Endothelial cell of umbilical vein (primary cell): ENCODE data around the gene SLC16A11. TPM values are rescaled to one million over a fixed set of nuclear protein-coding genes. Genes with fewer than 3 reads are reported as not detected.

Experiments used
- BruUV-seq: library from RNA; stranded (reverse); fragments of 400-500 nt; replicated peaks from 2 replicates; lab custom pipeline; 2021; lab: Mats Ljungman, UMichigan
- CTCF ChIA-PET: fragments of 300-600, 350-600 bp; sonication (Branson Sonifier 250); formaldehyde crosslinking; loops from one replicate; lab custom pipeline; 2021; ENCODE audit warnings: antibody characterized with exemption, inconsistent platforms; lab: Charles Lee
- POLR2A ChIA-PET: fragments of 300-600, 350-600 bp; sonication (Branson Sonifier 250); formaldehyde crosslinking; loops from one replicate; lab custom pipeline; 2021; ENCODE audit warnings: antibody characterized with exemption, inconsistent platforms; lab: Charles Lee
- DNase-seq: peaks from one replicate; pipeline ENCODE4 v3.0.0-alpha.2; 2011; ENCODE audit warnings: low read depth, low spot score
- FAIRE-seq: peaks from 2 replicates; lab custom pipeline; 2011; peaks lifted over from hg19 to GRCh38; lab: Jason Lieb, UNC
- H2AFZ ChIP-seq: 2 replicates; pipeline ENCODE4 v1.6.0; 2012; ENCODE audit warnings: low read depth, low read length, control low read depth, inconsistent platforms
- H3K27ac ChIP-seq: 2 replicates; pipeline ENCODE4 v1.5.1; 2011; ENCODE audit warnings: low read depth, mild to moderate bottlenecking, control low read depth, low read length, moderate library complexity; ENCODE audit not compliant: insufficient read depth
- H3K27me3 ChIP-seq, 2 experiments: 2 replicates each; pipeline versions ENCODE4 v1.6.0 to v1.6.1; 2011; ENCODE audit warnings: low read length in 2 of 2, mixed read lengths in 1 of 2; ENCODE audit not compliant: control insufficient read depth in 2 of 2, insufficient read depth in 2 of 2
- H3K36me3 ChIP-seq, 2 experiments: 2 replicates in 1 of 2; 3 replicates in 1 of 2; pipeline ENCODE4 v1.5.1; 2011; ENCODE audit warnings: low read length in 2 of 2, mild to moderate bottlenecking in 1 of 2, moderate library complexity in 1 of 2; ENCODE audit not compliant: control insufficient read depth in 2 of 2, insufficient read depth in 2 of 2; ENCODE audit errors: extremely low read depth in 1 of 2
- H3K4me1 ChIP-seq: 3 replicates; pipeline ENCODE4 v1.5.1; 2011; ENCODE audit warnings: mild to moderate bottlenecking, low read length; ENCODE audit not compliant: control insufficient read depth, insufficient read depth; ENCODE audit errors: extremely low read depth
- H3K4me2 ChIP-seq: 2 replicates; pipeline ENCODE4 v1.6.1; 2011; ENCODE audit warnings: low read length, control low read depth, mixed read lengths; ENCODE audit not compliant: insufficient read depth
- H3K4me3 ChIP-seq, 3 experiments: fragments of 200-600 bp in 1 of 3; sonication (generic), shearing (Covaris generic) in 1 of 3; replicated peaks in 1 of 3; 2 replicates each; pipeline ENCODE4 v1.5.1; 2011 to 2016; ENCODE audit warnings: control low read depth in 3 of 3, low read length in 3 of 3, mild to moderate bottlenecking in 2 of 3, inconsistent platforms in 1 of 3, low read depth in 1 of 3, moderate library complexity in 1 of 3; ENCODE audit not compliant: insufficient read depth in 1 of 3
- H3K79me2 ChIP-seq: 2 replicates; pipeline ENCODE4 v1.6.0; 2012; ENCODE audit warnings: low read length, inconsistent platforms; ENCODE audit not compliant: control insufficient read depth, insufficient read depth
- H3K9ac ChIP-seq: replicated peaks from 2 replicates; pipeline ENCODE3; 2011; ENCODE audit warnings: low read length, control low read depth; ENCODE audit not compliant: insufficient read depth; ENCODE audit errors: extremely low read depth
- H3K9me1 ChIP-seq: replicated peaks from 3 replicates; pipeline ENCODE4 v1.6.0; 2011; ENCODE audit warnings: mild to moderate bottlenecking, low read length; ENCODE audit not compliant: control insufficient read depth, insufficient read depth; ENCODE audit errors: extremely low read depth
- H3K9me3 ChIP-seq: replicated peaks from 2 replicates; pipeline ENCODE4 v1.5.1; 2012; ENCODE audit warnings: low read length, inconsistent platforms; ENCODE audit not compliant: control insufficient read depth, insufficient read depth
- H4K20me1 ChIP-seq: replicated peaks from 2 replicates; pipeline ENCODE3; 2011; ENCODE audit warnings: mild to moderate bottlenecking, low read length; ENCODE audit not compliant: control insufficient read depth, insufficient read depth; ENCODE audit errors: extremely low read depth
- EZH2 ChIP-seq: IDR thresholded peaks from 2 replicates; pipeline ENCODE4 v1.6.1; 2012; ENCODE audit warnings: borderline replicate concordance, low read depth, mild to moderate bottlenecking, moderate library complexity, low read length, inconsistent platforms; ENCODE audit not compliant: severe bottlenecking
- FOS ChIP-seq: IDR thresholded peaks from 2 replicates; pipeline ENCODE4 v1.6.1; 2011; ENCODE audit warnings: mild to moderate bottlenecking, low read length, moderate library complexity, borderline replicate concordance; ENCODE audit not compliant: insufficient read depth
- GATA2 ChIP-seq: IDR thresholded peaks from 2 replicates; pipeline ENCODE4 v1.7.0; 2011; ENCODE audit warnings: low read depth, mild to moderate bottlenecking, moderate library complexity, mixed read lengths, low read length; ENCODE audit not compliant: insufficient read length, insufficient read depth
- JUN ChIP-seq: IDR thresholded peaks from 2 replicates; pipeline ENCODE4 v1.6.1; 2011; ENCODE audit warnings: borderline replicate concordance, low read depth; ENCODE audit not compliant: insufficient read length, insufficient read depth
- MYC ChIP-seq: IDR thresholded peaks from one replicate; pipeline ENCODE4 v1.6.1; 2011; ENCODE audit warnings: mild to moderate bottlenecking, low read depth, low read length
- POLR2A ChIP-seq: IDR thresholded peaks from 2 replicates; pipeline ENCODE4 v1.6.1; 2012; ENCODE audit warnings: low read depth, mild to moderate bottlenecking, control low read depth, low read length
- POLR2AphosphoS5 ChIP-seq: IDR thresholded peaks from 2 replicates; pipeline ENCODE4 v1.6.1; 2012; ENCODE audit warnings: low read depth, mild to moderate bottlenecking, control low read depth, low read length, moderate library complexity; ENCODE audit not compliant: insufficient read depth
- dilution Hi-C: fragments of 300-500 bp; cut with MboI; formaldehyde crosslinking; loops from one replicate; pipeline ENCODE4 v1.15.0; 2019; ENCODE audit warnings: low sequenced_read_pairs; ENCODE audit not compliant: extremely low pct_ligation_motif_present
- intact Hi-C: fragments of 100-400 bp; cut with micrococcal nuclease; formaldehyde crosslinking; loops from one replicate; pipeline ENCODE4 v1.10.0; 2022
- polyA plus RNA-seq, 4 experiments: library from polyadenylated mRNA; depleted of rRNA in 3 of 4; stranded (reverse) in 3 of 4; unstranded in 1 of 4; fragments of >200 nt; gene quantifications; 2 replicates each; pipeline versions ENCODE4 v1.2.1 to v1.2.3, GENCODE V29; 2011 to 2012; ENCODE audit warnings: missing spikeins in 1 of 4
- total RNA-seq: library from RNA; stranded (reverse); gene quantifications from 2 replicates; pipeline ENCODE4 v1.2.3, GENCODE V29; 2021
- TF ChIP-seq, protein P1 (sequence below): IDR thresholded peaks from 2 replicates; pipeline ENCODE4 v1.6.1; 2011; ENCODE audit not compliant: insufficient read depth, insufficient read length
- TF ChIP-seq, protein P2 (sequence below), 2 donors: IDR thresholded peaks; 1 replicate in 1 of 2; 2 replicates in 1 of 2; pipeline ENCODE4 v1.5.1; 2011; ENCODE audit warnings: low read length in 2 of 2, mild to moderate bottlenecking in 2 of 2, moderate library complexity in 2 of 2, control low read depth in 1 of 2, inconsistent platforms in 1 of 2, low read depth in 1 of 2; ENCODE audit not compliant: insufficient read depth in 1 of 2; ENCODE audit errors: extremely low read depth in 1 of 2

SLC16A11 gene
- total and polyA plus RNA-seq, 2 donors (not counting 3 experiments of a cell fraction or from before 2014, with no cell fraction given), result 0.95 to 1.4 TPM

DNA sequence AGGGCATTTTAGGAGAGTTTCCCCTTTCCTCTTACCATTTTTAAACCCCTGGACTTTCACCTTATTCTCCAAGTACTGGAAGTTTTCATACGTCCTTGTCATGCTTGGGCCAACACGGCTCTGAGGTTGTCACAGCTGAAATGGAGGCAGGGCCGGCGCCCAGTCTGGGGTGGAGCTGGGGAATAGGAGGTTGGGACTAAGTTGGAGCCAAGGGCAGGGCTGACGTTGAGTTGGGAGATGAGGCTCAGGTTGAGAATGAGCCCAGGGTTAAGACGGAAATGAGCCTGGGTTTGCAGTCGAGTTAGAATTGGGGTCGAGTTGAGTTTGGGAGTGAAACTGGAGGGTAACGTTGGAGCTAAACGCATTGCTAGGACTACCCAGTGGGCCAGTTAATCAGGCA is 34.8 kb upstream of the SLC16A11 start:
- H3K9ac ChIP-seq, result no peak overlapping the region
- H2AFZ ChIP-seq, result no peak overlapping the region
- H3K4me1 ChIP-seq, result peaks cover under 1% of the 10 kb centered on the region
- ChIA-PET POLR2A (no interaction called here), CTCF (interaction anchor here (1.1 kb wide), 3 partner anchors 8 to 136 kb away, joined by 3 read pairs; no protein-coding TSS in a partner anchor)
- DNase-seq, result no peak
- H3K9me3 ChIP-seq, result no peaks in the 10 kb centered on the region
- H3K4me3 ChIP-seq, result no peak overlapping the region
- H3K4me2 ChIP-seq, result no peak overlapping the region
- no peaks in the 10 kb centered on the region for H4K20me1 ChIP-seq
- TF ChIP-seq GATA2 (no peak), POLR2AphosphoS5 (no peak), FOS (no peak), JUN (no peak), POLR2A (no peak), EZH2 (no peak), MYC (no peak)
- TF ChIP-seq, protein P1, sequence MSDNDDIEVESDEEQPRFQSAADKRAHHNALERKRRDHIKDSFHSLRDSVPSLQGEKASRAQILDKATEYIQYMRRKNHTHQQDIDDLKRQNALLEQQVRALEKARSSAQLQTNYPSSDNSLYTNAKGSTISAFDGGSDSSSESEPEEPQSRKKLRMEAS, result no peak
- TF ChIP-seq, protein P2, sequence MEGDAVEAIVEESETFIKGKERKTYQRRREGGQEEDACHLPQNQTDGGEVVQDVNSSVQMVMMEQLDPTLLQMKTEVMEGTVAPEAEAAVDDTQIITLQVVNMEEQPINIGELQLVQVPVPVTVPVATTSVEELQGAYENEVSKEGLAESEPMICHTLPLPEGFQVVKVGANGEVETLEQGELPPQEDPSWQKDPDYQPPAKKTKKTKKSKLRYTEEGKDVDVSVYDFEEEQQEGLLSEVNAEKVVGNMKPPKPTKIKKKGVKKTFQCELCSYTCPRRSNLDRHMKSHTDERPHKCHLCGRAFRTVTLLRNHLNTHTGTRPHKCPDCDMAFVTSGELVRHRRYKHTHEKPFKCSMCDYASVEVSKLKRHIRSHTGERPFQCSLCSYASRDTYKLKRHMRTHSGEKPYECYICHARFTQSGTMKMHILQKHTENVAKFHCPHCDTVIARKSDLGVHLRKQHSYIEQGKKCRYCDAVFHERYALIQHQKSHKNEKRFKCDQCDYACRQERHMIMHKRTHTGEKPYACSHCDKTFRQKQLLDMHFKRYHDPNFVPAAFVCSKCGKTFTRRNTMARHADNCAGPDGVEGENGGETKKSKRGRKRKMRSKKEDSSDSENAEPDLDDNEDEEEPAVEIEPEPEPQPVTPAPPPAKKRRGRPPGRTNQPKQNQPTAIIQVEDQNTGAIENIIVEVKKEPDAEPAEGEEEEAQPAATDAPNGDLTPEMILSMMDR (IDR thresholded peaks at IDR 0.05; ENCODE audit: extremely low read depth in 1 of 2, insufficient read depth in 1 of 2, low read depth in 1 of 2, low read length in 2 of 2), result no peak
- no peaks in the 10 kb centered on the region for H3K79me2 ChIP-seq
- H3K27ac ChIP-seq, result no peak overlapping the region
- FAIRE-seq, result no peak
- no peaks in the 10 kb centered on the region for H3K9me1 ChIP-seq
- H3K27me3 ChIP-seq, result no peaks in the 10 kb centered on the region
- BruUV-seq, result no TSS peak
- dilution Hi-C loops (no loop called here), intact Hi-C loops (no loop called here)
- no peaks in the 10 kb centered on the region for H3K36me3 ChIP-seq
